CD4-positive, alpha-beta T cell treated with Interleukin-4 for 4 hours (primary cell): ENCODE results near the gene ZW10.
"Not testable (repeated sequence)": the region's sequence is repeated elsewhere in the genome, so short reads cannot be mapped to it uniquely, and the experiment has no call there.

Experiments
- DNase-seq: peaks from one replicate; pipeline ENCODE4 v3.0.0-alpha.2; 2020

ZW10 gene

GRCh38 chr11:113760241-113760640 lies 13.3 kb downstream of the ZW10 start:
- no peak for DNase-seq

- no peak for DNase-seq
These were observed 20.6 kb downstream of the ZW10 start for GRCh38 chr11:113752932-113753331.

GRCh38 chr11:113736323-113736722 lies 37.2 kb downstream of the ZW10 start:
- no peak for DNase-seq

- no peak for DNase-seq
These were observed 41.4 kb downstream of the ZW10 start for GRCh38 chr11:113732092-113732491.

DNA sequence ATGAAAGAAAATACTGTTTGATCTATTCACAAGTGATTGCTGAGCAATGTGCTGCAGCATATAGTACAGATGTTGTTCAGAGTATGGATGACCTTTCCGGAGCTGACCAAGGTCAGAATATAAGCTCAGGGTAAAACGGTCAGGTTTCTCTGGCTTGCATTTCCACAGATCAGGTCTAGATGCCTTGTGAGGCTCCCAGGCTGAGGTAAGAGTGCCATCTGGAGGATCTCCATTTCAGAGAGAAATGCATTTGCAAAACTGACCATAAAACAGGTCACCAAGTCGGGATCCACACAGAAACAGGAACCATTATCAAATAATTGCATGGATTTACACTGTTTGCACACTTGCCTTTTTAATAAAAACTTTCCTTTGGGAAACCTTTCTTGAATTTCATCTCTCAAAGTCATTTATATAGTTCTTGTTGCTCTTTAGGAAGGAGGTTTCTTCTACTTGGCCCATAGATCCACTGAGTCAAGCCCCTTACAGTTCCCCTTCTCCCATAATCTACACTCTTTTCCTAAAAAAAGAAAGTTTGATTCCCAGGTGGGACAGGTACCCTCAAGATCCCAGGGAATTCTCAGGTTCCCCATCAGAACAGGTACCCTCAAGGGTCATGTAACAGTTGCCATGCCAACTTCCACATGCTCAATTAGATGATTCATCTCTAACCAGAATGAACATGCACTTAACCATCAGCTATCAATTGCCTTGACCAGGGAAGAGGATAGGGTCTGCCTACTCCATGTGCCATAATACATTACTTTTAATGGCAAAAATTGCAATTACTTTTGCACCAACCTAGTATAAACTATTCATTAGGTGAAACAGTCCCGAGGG lies 42.4 kb downstream of the ZW10 start:
- no peak for DNase-seq

DNA sequence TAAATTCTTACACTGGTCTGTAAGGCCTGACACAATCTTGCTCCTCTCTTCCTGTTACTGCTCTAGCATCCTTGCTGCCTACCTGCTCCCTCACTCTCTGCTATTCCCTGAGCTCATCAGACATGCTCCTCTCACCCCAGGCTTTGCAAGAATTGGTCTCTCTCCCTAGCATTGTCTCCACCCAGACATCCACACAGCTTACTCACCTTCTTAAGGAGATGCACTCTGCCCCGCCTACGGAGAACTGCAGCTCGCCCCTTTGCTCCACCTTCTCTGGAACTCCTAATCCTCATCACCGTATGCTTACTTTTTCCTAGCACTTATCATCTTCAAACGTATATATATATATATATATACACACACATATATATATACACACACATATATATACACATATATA lies 44.0 kb downstream of the ZW10 start:
- no peak for DNase-seq

DNA sequence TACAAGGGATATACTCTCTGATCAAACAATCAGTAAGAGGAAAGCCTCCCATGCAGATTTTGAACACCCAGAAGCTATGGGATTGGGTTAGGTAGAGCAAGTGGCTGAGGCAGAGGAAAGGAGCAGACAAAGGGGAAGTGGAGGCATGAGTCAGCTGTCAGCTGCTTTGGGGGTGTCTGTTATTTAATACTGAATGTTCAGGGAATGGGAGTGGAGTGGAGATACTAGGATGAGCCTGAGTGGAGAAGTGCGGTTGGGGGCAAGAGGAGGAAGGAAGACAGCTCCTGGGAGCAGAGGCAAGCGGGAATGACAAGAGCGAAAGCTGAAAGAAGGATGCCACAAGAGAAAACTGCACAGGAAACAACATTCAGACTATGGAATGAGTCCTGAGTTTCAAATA lies 44.7 kb downstream of the ZW10 start:
- no peak for DNase-seq

DNA sequence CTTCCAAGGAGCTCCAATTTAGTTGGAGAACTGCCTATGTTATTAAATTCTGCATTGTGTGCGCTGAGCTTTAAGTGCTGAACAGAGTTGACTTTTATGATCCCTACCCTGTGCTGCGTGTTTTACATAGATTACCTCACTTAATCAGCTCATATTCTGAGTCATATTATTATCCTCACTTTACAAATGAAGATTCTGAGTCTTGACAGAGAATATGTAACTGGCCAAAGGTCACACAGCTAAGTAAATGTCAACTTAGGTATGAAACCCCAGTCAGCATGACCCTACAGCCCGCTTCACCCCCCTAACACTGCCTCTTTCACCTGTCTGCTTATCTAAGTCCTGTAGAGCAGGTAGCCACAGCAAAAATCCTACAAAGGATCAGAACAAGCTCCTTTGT lies 47.6 kb downstream of the ZW10 start:
- DNase-seq: no peak

GRCh38 chr11:113725407-113725806 lies 48.1 kb downstream of the ZW10 start:
- no peak for DNase-seq

DNA sequence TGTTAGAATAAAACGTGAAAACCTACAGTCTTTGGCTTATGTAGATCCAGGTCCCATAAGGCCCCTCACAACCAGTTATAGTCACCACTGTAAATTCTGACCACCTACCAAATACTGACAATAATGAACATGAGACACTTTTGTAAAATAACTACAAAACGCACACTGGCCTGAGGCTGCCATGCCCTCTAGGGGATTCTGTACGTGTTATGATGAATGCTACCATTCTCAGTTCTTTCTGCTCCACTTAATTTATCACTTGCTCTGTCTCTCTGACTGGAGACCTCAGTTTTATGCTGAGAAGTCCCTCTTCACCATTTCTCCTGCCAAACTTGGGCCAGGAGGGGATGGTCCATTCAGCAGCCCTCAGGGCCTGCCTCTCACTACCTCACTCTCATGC lies 48.7 kb downstream of the ZW10 start:
- no peak for DNase-seq

GRCh38 chr11:113723787-113724186 lies 49.7 kb downstream of the ZW10 start:
- DNase-seq: no peak

- no peak for DNase-seq
These were observed 50.6 kb downstream of the ZW10 start for GRCh38 chr11:113722934-113723333.

DNA sequence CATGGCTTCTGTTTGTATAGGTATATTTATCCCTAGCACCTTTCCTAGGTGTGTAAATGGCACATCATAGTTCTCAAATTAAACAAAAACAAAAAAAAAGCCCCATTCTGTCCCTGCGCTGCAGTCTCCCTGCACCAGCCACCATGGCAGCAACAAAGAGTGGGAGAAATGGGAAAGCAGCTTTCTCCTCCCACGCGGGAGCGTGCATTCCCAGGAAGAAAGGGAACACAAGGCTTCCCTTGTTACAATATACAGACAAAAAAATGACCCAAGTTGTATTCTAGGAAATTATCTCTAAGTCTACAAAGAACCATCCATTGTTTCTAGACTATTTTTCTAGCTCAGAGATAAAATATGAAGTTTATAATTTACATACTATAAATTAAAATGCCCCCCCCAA lies 51.3 kb downstream of the ZW10 start:
- DNase-seq: no peak

- no peak for DNase-seq
These were observed 51.9 kb downstream of the ZW10 start for GRCh38 chr11:113721462-113722066.

DNA sequence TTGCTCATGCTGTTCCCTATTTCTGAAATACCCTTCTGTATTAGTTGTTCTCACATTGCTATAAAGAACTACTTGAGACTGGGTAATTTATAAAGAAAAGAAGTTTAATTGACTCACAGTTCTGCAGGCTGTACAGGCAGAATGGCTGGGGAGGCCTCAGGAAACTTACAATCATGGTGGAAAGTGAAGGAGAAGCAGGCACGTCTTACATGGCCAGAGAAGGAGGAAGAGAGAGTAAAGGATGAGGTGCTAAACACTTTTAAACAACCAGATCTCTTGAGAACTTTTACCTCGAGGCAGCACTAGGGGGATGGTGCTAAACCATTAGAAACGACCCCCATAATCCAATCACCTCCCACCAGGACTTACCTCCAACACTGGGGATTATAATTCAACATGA lies 53.0 kb downstream of the ZW10 start:
- DNase-seq: not testable (repeated sequence)

DNA sequence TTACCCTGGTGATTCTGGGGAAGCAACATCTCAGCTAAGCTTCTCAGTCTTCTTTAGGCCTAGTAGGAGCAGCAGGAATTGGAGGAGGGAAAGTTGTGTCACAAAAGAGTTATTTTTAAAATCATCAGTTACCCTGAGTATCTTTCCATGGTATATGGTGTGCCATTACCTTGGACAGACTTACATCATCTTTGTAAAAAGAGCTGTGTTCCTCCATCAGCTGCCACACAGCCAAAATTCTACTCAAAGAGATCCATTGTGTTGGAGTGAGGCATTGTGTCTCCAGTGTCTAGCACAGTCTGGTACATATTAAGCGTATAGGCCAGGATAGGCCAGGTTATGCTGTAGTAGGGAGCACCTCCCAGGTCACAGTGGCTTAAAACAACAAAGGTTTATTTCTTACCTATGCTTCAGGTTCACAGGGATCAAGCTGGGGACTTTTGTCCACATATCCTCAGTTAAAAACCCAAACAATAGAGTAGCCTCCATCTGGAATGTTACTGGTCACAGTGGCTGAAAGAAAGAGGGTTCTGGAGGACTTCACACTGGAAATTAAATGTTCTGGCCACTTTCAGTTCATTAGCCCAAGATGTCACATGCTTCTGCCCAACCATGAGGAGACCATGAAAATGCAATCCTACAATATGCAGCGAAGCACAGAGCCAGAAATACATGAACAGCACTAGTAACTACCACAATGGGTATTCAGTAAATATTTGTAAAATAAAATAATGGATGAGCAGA lies 57.4 kb downstream of the ZW10 start:
- DNase-seq: no peak

GRCh38 chr11:113715273-113715672 lies 58.2 kb downstream of the ZW10 start:
- DNase-seq: no peak

- DNase-seq: no peak
These were observed 62.5 kb downstream of the ZW10 start for GRCh38 chr11:113710989-113711388.

DNA sequence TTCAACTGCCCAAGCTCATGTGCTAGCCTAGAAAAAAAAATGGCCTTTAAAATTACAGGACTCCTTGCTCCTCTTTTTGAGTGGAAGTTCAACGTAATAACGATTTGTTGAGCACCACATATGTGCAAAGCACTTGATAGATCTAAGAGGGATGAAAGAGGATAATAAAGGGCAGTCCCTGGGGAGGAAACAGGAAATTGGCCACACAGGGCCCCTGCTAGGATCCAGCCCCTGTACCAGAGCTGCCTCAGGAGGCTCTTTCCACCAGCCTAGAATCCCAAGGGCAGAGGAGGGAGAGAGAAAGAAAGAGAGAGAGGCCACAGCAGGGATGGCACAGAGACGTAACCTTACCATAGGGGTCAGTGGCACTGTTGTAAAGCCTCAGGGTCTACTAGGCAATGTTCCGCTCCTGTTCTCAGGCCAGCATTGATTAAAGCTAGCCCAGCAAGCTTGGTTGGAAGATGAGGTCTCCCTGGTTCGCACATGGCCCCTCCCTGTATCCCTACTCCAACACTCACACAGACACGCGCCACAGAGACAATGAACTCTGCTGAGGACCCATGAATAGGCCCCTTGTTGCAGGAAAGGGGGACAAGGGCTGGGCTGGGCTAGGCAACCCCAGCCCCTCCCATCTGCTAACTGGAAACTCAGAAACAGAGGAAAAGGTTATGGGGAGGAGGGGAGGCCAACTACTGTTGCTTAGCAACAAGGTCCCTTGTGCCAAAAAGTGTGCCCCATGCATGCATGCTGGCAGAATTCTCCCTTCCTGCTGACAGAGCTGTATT lies 67.4 kb downstream of the ZW10 start, which contains the start of gene TMPRSS5:
Gene TMPRSS5 (minus strand): TSS at position 438 of the 785 bp plus-strand sequence. CDS start 84 bp downstream, at position 354.
- DNase-seq: no peak

- not testable (repeated sequence) for DNase-seq
These were observed 69.9 kb downstream of the ZW10 start for GRCh38 chr11:113703551-113703950.

- no peak for DNase-seq
These were observed 72.0 kb downstream of the ZW10 start for GRCh38 chr11:113701491-113701890.

- no peak for DNase-seq
These were observed 75.0 kb downstream of the ZW10 start for GRCh38 chr11:113698515-113698914.
